Measurements from ENCODE around the gene C5AR1.
"Not testable (repeated sequence)": the region's sequence is repeated elsewhere in the genome, so short reads cannot be mapped to it uniquely, and the experiment has no call there.

Gene C5AR1

GRCh38 chr19:47309608-47310007, at the start of gene C5AR1:
Gene C5AR1, plus strand, starts transcription at chr19:47309861. Its CDS starts 35 bp downstream, at chr19:47309896.
- peaks cover 39% of the 10 kb centered on the region for H3K4me1 ChIP-seq (ENCODE audit: control insufficient read depth, insufficient read depth, low read length)
- H3K36me3 ChIP-seq (ENCODE audit: control insufficient read depth, insufficient read depth, low read length, severe bottlenecking): no peaks in the 10 kb centered on the region
- H3K4me3 ChIP-seq (ENCODE audit: low read length): no peak within 1 kb of the TSS
- no peak for DNase-seq (ENCODE audit: low read depth)
- H3K9ac ChIP-seq (ENCODE audit: low read length): peak within 1 kb of the TSS; percentile 35
- H3K9me3 ChIP-seq (ENCODE audit: control insufficient read depth, low read length): no peaks in the 10 kb centered on the region
- H3K27me3 ChIP-seq (replicated peaks; ENCODE audit: control insufficient read depth, insufficient read depth, low read length): no peaks in the 10 kb centered on the region

- no peak overlapping the region for H3K9ac ChIP-seq (ENCODE audit: low read length)
- no peak for DNase-seq (ENCODE audit: low read depth)
- H3K4me3 ChIP-seq (ENCODE audit: low read length): no peak overlapping the region
- H3K4me1 ChIP-seq (ENCODE audit: control insufficient read depth, insufficient read depth, low read length): peaks cover 15% of the 10 kb centered on the region
- H3K9me3 ChIP-seq (ENCODE audit: control insufficient read depth, low read length): no peaks in the 10 kb centered on the region
- H3K27me3 ChIP-seq (replicated peaks; ENCODE audit: control insufficient read depth, insufficient read depth, low read length): no peaks in the 10 kb centered on the region
- peaks cover 53% of the 10 kb centered on the region for H3K36me3 ChIP-seq (ENCODE audit: control insufficient read depth, insufficient read depth, low read length, severe bottlenecking)
Measured at GRCh38 chr19:47260476-47260875, 49.2 kb upstream of the C5AR1 start.

GRCh38 chr19:47261946-47262793, 47.5 kb upstream of the C5AR1 start:
- peaks cover 65% of the 10 kb centered on the region for H3K36me3 ChIP-seq (ENCODE audit: control insufficient read depth, insufficient read depth, low read length, severe bottlenecking)
- not testable (repeated sequence) for H3K9ac ChIP-seq (ENCODE audit: low read length); H3K4me3 ChIP-seq (ENCODE audit: low read length); H3K9me3 ChIP-seq (ENCODE audit: control insufficient read depth, low read length); DNase-seq (ENCODE audit: low read depth); H3K27me3 ChIP-seq (replicated peaks; ENCODE audit: control insufficient read depth, insufficient read depth, low read length)
- H3K4me1 ChIP-seq (ENCODE audit: control insufficient read depth, insufficient read depth, low read length): peaks cover 15% of the 10 kb centered on the region

GRCh38 chr19:47264629-47265028, 45.0 kb upstream of the C5AR1 start:
- DNase-seq (ENCODE audit: low read depth): no peak
- Histone ChIP-seq H3K9ac (ENCODE audit: low read length) (no peak overlapping the region), H3K4me3 (ENCODE audit: low read length) (no peak overlapping the region), H3K9me3 (ENCODE audit: control insufficient read depth, low read length) (no peaks in the 10 kb centered on the region), H3K36me3 (ENCODE audit: control insufficient read depth, insufficient read depth, low read length, severe bottlenecking) (peaks cover 63% of the 10 kb centered on the region), H3K27me3 (replicated peaks; ENCODE audit: control insufficient read depth, insufficient read depth, low read length) (no peaks in the 10 kb centered on the region), H3K4me1 (ENCODE audit: control insufficient read depth, insufficient read depth, low read length) (no peaks in the 10 kb centered on the region)

- H3K27me3 ChIP-seq (replicated peaks; ENCODE audit: control insufficient read depth, insufficient read depth, low read length): no peaks in the 10 kb centered on the region
- no peaks in the 10 kb centered on the region for H3K4me1 ChIP-seq (ENCODE audit: control insufficient read depth, insufficient read depth, low read length)
- H3K36me3 ChIP-seq (ENCODE audit: control insufficient read depth, insufficient read depth, low read length, severe bottlenecking): peaks cover 60% of the 10 kb centered on the region
- no peak for DNase-seq (ENCODE audit: low read depth)
- no peak overlapping the region for H3K4me3 ChIP-seq (ENCODE audit: low read length)
- H3K9ac ChIP-seq (ENCODE audit: low read length): no peak overlapping the region
- no peaks in the 10 kb centered on the region for H3K9me3 ChIP-seq (ENCODE audit: control insufficient read depth, low read length)
Measured at GRCh38 chr19:47266401-47266941, 43.2 kb upstream of the C5AR1 start.

- no peak for DNase-seq (ENCODE audit: low read depth)
- Histone ChIP-seq H3K27me3 (replicated peaks; ENCODE audit: control insufficient read depth, insufficient read depth, low read length) (no peaks in the 10 kb centered on the region), H3K4me3 (ENCODE audit: low read length) (no peak overlapping the region), H3K4me1 (ENCODE audit: control insufficient read depth, insufficient read depth, low read length) (peaks cover under 1% of the 10 kb centered on the region), H3K9ac (ENCODE audit: low read length) (no peak overlapping the region), H3K36me3 (ENCODE audit: control insufficient read depth, insufficient read depth, low read length, severe bottlenecking) (peaks cover 58% of the 10 kb centered on the region), H3K9me3 (ENCODE audit: control insufficient read depth, low read length) (no peaks in the 10 kb centered on the region)
Measured at GRCh38 chr19:47267350-47267759, 42.3 kb upstream of the C5AR1 start.

GRCh38 chr19:47268028-47268427, 41.6 kb upstream of the C5AR1 start:
- Histone ChIP-seq H3K36me3 (ENCODE audit: control insufficient read depth, insufficient read depth, low read length, severe bottlenecking) (peaks cover 52% of the 10 kb centered on the region), H3K4me3 (ENCODE audit: low read length) (no peak overlapping the region), H3K9me3 (ENCODE audit: control insufficient read depth, low read length) (no peaks in the 10 kb centered on the region), H3K9ac (ENCODE audit: low read length) (no peak overlapping the region), H3K4me1 (ENCODE audit: control insufficient read depth, insufficient read depth, low read length) (peaks cover 6% of the 10 kb centered on the region), H3K27me3 (replicated peaks; ENCODE audit: control insufficient read depth, insufficient read depth, low read length) (no peaks in the 10 kb centered on the region)
- no peak for DNase-seq (ENCODE audit: low read depth)

GRCh38 chr19:47269596-47269995, 40.1 kb upstream of the C5AR1 start:
- peaks cover 9% of the 10 kb centered on the region for H3K4me1 ChIP-seq (ENCODE audit: control insufficient read depth, insufficient read depth, low read length)
- H3K9me3 ChIP-seq (ENCODE audit: control insufficient read depth, low read length): no peaks in the 10 kb centered on the region
- no peak overlapping the region for H3K4me3 ChIP-seq (ENCODE audit: low read length)
- H3K27me3 ChIP-seq (replicated peaks; ENCODE audit: control insufficient read depth, insufficient read depth, low read length): no peaks in the 10 kb centered on the region
- H3K9ac ChIP-seq (ENCODE audit: low read length): no peak overlapping the region
- peaks cover 43% of the 10 kb centered on the region for H3K36me3 ChIP-seq (ENCODE audit: control insufficient read depth, insufficient read depth, low read length, severe bottlenecking)
- DNase-seq (ENCODE audit: low read depth): no peak

GRCh38 chr19:47270408-47270807, 39.3 kb upstream of the C5AR1 start:
- no peak overlapping the region for H3K4me3 ChIP-seq (ENCODE audit: low read length)
- H3K9ac ChIP-seq (ENCODE audit: low read length): no peak overlapping the region
- H3K9me3 ChIP-seq (ENCODE audit: control insufficient read depth, low read length): no peaks in the 10 kb centered on the region
- H3K36me3 ChIP-seq (ENCODE audit: control insufficient read depth, insufficient read depth, low read length, severe bottlenecking): peaks cover 35% of the 10 kb centered on the region
- H3K4me1 ChIP-seq (ENCODE audit: control insufficient read depth, insufficient read depth, low read length): peaks cover 13% of the 10 kb centered on the region
- no peak for DNase-seq (ENCODE audit: low read depth)
- no peaks in the 10 kb centered on the region for H3K27me3 ChIP-seq (replicated peaks; ENCODE audit: control insufficient read depth, insufficient read depth, low read length)

GRCh38 chr19:47271949-47272348, 37.7 kb upstream of the C5AR1 start:
- Histone ChIP-seq H3K27me3 (replicated peaks; ENCODE audit: control insufficient read depth, insufficient read depth, low read length) (no peaks in the 10 kb centered on the region), H3K4me1 (ENCODE audit: control insufficient read depth, insufficient read depth, low read length) (peaks cover 25% of the 10 kb centered on the region), H3K36me3 (ENCODE audit: control insufficient read depth, insufficient read depth, low read length, severe bottlenecking) (peaks cover 24% of the 10 kb centered on the region), H3K4me3 (ENCODE audit: low read length) (no peak overlapping the region), H3K9me3 (ENCODE audit: control insufficient read depth, low read length) (no peaks in the 10 kb centered on the region), H3K9ac (ENCODE audit: low read length) (no peak overlapping the region)
- DNase-seq (ENCODE audit: low read depth): no peak

- DNase-seq (ENCODE audit: low read depth): no peak
- Histone ChIP-seq H3K36me3 (ENCODE audit: control insufficient read depth, insufficient read depth, low read length, severe bottlenecking) (peaks cover 20% of the 10 kb centered on the region), H3K9ac (ENCODE audit: low read length) (peak overlapping the region; percentile 98), H3K9me3 (ENCODE audit: control insufficient read depth, low read length) (no peaks in the 10 kb centered on the region), H3K4me1 (ENCODE audit: control insufficient read depth, insufficient read depth, low read length) (peaks cover 28% of the 10 kb centered on the region), H3K27me3 (replicated peaks; ENCODE audit: control insufficient read depth, insufficient read depth, low read length) (no peaks in the 10 kb centered on the region), H3K4me3 (ENCODE audit: low read length) (peak overlapping the region; percentile 94)
Measured at GRCh38 chr19:47272448-47273312, 37.0 kb upstream of the C5AR1 start.

Data from adipocyte (in vitro differentiated cells).